ENCODE results near the gene PSENEN.
"Not testable (repeated sequence)": the region's sequence is repeated elsewhere in the genome, so short reads cannot be mapped to it uniquely, and the experiment has no call there.

The PSENEN gene

DNA sequence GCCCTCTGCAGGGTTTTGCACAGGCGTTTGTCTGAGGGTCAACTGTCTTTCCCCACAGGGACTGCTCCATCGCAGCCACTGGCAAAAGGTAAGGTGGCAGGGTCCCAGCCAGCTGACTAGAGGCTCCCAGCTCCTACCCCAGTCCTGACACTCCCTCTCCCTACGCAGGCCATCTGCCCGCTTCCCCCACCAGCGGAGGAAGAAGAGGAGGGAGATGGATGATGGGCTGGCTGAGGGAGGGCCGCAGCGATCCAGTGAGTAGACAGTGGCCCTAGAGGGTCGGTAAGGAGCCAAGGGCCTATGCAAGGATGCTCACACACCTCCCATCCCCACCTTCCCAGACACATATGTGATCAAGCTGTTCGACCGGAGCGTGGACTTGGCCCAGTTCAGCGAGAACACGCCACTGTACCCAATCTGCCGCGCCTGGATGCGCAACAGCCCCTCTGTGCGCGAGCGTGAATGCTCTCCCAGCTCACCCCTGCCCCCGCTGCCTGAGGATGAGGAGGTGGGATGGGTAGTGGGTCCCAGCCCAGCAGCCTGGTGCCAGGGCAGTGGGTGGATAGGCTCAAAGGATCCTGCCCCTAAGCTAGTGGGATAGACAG, 7.4 kb downstream of the PSENEN start:
- DNase-seq, result no peak

DNA sequence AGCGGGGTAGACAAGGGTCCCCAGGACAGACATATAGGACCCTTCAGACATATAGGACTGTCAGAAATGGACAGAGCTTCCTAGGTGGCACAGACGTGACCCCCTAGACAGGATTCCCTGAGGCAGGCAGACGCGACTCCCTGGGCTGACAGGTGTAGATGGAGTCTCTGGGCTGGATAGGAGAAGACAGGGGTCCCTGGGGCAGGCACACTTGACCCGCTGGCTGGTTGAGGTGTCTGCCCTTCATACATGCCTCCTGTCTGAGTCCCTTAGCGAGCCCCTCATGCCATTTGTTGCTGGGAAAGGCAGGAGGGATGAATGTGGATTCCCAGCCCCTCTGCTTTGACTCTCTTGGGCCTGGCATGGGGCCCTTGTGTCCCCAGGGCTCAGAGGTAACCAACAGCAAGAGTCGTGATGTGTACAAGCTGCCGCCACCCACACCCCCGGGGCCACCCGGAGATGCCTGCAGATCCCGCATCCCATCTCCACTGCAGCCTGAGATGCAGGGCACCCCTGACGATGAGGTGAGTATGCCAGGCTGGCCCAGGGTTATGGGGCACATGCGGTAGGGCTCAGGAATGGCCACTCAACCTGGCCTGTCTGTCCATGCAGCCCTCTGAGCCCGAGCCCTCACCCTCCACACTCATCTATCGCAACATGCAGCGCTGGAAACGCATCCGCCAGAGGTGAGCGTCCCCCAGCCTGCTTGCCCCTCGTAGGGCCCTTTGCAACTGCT, 8.4 kb downstream of the PSENEN start:
- no peak for DNase-seq

DNA sequence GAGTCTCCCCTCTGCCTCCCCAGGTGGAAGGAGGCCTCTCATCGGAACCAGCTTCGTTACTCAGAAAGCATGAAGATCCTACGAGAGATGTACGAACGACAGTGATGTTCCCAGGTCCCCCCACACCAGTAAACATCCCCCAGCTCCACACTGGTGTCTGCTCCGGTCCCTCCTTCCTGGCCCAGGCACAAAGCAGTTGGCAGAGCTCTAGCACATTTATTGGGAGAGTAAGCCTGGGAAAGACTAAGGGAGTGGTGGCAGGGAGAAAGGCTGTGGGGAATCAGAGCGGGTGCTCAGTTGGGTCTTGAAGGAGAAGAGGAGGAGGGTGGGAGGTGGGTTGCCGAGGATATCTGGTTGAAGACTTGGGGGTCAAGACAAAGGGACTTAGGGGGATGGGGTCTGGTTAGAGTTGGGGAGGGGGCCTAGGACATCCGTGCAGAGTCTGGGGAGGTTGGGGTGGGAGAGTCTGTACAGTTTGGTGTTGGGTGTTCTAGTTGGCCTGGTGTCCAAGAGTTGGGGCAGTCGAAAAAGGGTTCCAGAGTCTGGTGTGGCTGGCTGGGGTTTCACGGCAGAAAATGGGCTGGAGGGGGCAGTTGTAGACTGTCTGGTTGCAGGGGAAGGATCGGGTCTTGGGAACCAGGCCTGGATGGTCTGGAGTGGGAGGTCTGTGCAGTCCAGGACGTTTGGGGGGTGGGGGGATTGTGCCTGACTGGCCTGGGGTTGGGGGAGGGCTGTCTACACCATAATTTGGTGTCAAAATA, 9.1 kb downstream of the PSENEN start:
- DNase-seq, result no peak

DNA sequence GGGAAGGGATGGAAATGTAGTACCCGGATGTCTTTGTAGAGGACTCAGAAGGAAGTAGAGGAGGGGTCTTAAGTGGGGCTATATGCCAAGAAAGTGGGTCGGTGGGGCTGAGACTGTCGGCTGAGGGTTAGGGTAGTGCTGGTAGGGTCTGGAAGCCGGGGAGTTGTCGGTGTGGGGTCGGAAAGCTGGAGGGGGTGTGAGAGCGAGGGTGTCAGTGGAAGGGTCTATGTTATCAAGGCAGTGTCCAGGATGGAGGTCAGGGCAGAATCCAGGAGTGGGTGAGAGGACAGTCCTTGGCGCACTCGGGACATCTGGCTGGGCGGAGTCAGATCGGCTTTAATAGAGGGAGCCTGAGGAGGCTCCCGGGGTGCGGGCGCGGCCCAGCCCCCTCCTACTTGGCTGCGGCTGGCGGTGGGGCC, 9.7 kb downstream of the PSENEN start:
- DNase-seq, result no peak

DNA sequence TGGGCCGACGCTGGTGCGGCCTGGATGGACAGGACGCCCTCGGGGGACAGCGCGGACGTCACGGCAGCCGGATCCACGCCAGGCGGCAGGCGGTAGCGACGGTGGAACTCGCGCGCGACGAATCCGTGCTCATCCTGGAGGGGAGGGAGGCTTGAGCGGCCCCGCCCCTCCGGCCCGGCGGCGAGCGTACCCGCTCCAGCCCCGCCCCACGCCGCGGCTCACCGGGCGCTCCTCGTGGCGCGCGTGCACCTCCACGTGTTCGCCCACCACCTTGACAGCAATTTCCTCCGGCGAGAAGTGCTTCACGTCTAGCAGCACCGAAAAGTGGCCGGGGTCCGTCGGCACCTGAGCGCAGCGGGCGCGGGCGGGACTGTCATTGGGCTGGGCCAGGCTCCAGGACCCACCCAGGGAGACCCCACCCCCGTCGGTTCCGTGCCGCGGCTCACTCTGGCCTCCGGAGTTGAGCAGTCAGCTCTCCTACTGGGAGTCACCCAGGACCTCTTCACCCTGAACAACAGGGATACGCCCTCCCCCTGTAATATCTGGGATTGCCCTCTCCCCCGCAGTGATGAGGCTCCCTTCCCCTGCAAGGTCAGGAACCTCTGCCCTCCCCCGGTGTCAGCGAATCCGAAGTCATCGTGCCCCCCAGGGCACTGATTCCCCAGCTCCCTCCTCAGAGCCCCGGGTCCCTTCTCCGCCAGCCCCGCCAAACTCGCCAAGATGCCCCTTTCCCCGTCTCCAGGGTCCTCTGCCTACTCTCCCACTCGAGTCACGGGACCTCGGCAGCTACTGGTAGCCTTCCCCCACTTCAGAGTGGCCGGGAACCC, 10.3 kb downstream of the PSENEN start:
- DNase-seq, result no peak

DNA sequence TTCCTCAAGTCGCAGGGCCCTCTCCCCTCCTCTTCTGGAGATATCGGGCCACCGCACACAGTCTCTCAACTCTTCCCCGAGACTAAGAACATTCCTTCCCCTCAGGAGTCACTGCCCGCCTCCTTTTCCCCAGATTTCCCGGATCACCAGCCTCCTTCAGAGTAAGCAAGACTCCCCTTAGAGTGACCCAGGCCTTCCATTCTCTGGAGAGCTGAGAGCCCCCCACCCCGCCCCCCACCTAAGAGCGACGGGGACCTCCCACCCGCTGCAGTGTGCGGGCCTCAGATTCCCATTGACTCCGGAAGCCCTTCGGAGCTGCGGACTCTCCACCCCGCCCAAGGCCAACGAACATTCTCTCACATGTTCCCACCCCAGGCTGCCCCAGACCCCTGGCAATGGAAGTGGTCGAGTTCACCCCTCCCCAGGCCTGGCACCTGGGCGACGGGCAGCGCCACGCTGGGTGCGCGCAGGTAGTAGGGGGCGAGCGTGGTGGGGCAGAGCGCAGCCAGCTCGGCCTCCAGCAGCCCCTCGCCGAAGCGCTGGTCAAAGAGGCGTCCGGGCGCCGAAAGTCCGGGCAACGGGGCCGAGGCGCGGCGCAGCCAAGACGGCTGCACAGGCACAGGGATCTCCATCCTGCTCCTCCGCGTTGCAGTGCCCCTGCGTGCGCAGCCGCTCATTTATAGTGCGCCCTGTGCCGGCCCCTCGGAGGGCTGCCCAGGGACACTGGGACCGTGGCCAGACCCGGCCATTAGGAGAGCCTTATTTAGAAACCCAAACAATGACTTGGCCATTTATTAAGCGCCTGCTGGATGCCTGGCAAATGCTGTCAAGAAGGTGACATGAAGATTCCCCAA, 11.2 kb downstream of the PSENEN start, which contains the start of gene HSPB6:
Gene HSPB6, minus strand, starts transcription at position 653 of the 854 bp plus-strand sequence. Its CDS starts 21 bp downstream, at position 632.
- no peak for DNase-seq

DNA sequence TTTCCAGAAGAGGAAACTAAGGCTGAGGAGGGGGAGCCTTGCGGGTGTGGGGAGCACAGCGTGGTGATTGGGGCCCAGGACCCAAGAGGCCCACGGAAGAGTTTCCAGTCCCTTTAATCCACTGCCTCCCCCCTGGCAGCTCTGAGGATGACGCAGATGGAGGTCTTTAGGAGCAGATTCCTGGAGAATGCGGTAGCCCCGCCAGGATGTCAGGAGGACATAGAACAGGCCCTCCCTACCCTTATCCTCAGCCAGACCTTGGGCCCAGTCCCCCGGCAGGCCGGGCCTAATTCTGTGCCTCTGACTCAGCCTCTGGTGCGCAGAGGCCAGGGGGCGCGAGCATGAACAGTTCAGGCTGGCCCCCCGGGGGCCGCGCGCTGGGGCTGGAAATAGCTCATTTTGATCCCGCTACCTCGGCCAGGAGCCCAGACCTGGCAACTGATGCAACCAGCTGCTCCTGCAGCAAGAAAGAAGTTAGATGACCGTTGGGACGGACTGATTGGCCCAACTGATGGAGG, 11.8 kb downstream of the PSENEN start:
- no peak for DNase-seq

DNA sequence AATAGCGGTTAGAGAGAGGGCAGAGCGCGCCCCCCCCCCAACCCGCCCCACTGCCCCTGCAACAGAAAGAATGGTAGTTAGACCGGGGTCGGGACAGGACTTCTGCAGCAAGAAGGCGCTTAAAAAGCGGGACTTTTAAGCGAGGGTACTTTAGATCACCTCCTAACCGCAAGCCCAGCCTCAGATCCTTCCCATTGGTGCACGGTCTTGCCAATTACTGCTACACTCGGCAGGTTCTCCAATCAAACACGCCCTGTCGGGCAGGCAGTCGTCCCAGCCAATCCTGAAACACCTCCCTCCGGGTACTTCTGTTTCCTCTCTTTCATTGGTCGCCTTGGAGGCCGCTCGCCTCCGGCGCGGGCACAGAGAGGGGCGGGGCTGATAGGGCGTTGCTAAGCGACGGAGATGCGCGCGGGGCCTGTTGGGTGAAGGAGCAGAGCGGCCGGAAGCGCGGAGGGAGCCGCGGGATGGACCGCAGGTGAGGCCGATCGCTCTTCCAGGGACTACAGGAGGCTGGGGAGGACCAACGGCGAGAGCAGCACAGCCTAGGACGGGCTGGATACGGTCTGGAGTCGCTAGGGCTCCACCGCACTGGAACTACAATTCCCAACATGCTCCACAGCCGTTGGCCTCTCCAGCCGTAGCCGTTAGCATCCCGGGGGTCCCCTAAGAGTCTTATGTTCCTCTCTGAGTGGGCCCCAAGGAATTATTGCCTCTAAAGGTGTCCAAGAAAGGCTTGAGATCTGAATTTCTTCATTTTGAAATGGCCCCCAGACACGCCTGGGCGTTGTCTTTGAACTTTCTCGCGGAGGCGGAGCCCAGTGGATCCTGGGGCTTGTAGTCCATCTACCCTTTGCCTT, 12.5 kb downstream of the PSENEN start, which contains the start of gene PROSER3:
Gene PROSER3, plus strand, starts transcription at position 428 of the 860 bp plus-strand sequence. Its CDS starts 40 bp downstream, at position 468.
- peak; percentile 93 to 97 for DNase-seq

DNA sequence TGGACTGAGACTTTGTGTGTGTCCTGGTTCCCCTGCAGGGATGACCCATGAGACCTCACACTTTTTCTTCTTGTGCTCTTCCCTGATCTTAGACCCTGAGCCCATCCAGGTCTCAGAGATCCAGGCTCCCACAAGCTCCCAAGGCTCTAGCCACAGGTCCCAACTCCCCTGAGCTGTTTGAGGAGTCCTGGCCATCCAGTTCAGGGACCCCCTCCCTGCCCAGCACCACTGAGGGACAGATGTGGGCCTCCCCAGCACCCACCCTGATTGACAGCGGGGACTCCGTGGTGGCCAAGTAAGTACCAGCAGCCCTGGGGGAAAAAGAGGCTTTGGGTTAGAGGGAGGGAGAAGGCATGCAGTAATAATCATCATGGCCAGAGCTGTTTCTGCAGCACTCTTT, 14.2 kb downstream of the PSENEN start:
- no peak for DNase-seq

DNA sequence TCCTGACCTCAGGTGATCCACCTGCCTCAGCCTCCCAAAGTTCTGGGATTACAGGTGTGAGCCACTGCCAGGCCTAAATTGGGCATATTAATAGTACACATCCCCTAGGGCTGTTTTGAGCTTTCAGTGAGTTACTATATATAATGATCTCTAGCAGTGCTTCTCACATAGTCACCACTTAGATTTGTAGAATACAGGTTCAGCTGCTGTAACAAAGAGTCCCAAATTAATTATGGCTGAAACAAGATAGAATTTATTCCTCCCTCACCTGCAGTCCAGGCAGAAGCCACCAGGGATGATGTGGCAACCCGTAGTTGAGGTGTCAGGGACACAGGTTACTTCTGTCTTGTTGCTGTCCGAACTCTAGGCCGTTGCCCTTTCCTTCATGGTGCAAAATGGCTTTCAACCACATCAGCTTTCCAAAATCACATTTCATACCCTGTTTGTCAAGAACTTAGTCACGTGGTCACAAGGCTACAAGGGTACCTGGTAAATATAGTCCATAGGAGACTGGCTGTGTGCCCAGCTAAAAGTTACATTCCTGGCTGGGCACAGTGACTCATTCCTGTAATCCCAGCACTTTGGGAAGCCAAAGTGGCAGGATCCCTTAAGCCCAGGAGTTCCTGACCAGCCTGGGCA, 15.4 kb downstream of the PSENEN start:
- DNase-seq, result no peak

DNA sequence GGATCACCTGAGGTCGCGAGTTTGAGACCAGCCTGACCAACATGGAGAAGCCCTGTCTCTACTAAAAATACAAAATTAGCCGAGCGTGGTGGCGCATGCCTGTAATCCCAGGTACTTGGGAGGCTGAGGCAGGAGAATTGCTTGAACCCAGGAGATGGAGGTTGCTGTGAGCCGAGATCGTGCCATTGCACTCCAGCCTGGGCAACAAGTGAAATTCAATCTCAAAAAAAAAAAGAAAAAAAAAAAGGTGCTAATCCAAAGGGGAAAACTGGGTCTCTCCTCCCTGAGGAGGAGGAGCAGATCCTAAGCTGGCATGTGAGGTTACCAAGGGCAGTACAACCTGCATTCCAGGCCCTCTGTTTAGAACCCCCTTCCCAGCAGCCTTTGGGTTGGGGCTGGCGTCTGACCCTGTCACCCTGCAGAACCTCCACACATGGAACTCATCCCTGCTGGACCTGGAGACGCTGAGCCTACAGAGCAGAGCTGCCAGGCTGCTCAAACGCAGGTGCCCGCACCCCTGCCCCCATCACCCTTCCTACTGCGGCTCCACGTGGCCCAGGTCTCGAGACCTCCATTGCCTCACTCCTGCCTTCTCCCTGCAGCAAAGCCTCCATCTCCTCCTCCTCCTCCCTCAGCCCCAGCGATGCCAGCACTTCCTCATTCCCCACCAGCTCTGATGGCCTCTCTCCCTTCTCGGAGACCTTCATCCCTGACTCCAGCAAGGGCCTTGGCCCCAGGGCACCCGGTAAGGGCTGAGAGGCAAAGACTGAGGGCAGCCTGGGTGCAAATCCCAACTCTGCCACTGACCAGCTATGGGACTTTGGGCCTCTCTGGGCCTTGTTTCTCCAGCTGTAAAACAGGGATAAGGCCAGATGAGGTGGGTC, 19.2 kb downstream of the PSENEN start:
- DNase-seq, result no peak

DNA sequence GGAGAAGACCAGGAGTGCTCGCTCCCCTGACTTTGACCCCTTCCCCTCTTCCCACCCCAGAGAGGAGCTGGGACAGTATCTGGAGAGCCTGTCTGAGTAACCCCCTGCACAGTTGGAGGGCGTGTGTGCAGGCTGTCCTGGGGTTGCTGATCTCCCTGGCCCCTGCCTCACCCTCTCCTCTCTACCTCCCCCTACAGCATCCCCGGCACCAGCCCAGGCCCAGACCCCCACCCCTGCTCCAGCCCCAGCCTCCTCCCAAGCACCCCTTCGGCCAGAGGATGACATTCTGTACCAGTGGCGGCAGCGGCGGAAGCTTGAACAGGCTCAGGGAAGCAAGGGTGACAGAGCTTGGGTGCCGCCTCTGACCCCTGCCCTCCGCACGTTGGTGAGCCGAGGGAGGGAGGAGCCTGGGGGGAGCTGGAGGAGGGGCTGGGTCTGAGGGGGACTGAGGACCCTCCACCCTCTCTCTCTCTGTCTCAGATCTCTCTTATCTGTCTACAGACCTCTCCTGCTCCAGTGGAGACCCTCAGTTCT, 21.2 kb downstream of the PSENEN start:
- no peak for DNase-seq

DNA sequence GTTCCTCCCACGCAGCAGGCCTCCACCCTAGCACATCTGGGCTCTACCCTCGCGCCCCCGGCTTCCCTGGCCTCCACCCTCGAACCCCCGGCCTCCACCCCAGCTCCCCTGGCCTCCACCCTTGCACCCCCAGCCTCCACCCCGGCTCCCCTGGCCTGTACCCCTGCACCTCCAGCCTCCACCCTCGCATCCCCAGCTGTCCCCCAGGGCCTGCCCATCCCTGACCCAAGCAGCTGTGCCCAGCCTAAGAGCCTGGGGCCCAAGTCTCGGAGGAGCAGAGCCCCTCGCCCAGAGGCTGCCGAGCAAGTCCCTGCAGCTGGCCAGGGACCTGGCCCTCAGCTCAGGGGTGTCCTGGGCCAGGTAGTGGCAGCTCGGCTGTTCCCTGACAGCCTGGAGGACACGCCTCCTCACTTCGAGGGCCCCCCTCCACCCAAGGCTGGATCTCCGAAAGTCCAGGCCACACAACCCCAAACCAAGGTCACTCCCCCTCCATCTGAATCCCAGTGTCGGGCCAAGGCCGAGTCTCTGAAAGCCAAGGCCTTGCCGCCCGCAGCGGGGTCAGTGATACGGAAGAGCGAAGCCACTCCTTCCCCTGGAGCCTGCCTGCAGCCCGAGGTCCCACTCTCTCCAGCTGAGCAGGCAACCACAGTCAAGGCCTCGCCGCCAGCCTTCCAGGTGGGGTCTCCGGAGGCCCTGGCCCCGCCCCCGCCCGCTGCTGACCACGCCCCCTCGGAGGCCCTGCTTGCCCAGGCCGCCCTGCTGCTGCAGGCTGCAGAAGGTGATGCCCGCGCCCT, 22.0 kb downstream of the PSENEN start:
- no peak for DNase-seq

DNA sequence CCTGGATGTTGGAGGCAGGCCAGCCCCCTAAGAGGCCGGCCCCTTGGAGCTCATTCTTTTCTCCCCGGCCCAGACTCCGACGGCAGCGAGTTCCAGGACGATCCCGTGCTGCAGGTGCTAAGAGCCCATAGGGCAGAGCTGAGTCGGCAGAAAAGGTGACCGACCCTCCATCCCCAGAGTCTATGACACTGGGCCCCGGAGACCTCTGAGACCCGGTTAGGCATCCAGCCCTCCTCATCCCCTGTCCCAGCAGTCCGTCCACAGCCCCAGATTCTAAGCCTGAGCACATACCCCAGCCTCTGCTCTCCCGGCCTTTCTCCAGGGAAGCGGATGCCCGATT, 22.6 kb downstream of the PSENEN start:
- DNase-seq, result no peak

DNA sequence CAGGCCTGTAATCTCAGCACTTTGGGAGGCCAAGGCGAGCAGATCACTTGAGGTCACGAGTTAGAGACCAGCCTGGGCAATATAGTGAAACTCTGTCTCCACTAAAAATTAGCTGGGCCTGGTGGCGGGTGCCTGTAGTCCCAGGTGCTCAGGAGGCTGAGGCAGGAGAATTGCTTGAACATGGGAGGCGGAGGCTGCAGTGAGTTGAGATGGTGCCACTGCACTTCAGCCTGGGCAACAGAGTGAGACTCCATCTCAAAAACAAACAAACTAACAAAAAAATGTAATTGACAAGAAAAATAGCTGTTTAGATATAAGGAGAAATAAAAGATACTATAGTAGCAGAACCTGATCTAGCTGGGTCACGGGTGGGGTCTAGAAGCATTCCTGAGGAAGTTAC, 26.9 kb downstream of the PSENEN start:
- DNase-seq, result not testable (repeated sequence)

DNA sequence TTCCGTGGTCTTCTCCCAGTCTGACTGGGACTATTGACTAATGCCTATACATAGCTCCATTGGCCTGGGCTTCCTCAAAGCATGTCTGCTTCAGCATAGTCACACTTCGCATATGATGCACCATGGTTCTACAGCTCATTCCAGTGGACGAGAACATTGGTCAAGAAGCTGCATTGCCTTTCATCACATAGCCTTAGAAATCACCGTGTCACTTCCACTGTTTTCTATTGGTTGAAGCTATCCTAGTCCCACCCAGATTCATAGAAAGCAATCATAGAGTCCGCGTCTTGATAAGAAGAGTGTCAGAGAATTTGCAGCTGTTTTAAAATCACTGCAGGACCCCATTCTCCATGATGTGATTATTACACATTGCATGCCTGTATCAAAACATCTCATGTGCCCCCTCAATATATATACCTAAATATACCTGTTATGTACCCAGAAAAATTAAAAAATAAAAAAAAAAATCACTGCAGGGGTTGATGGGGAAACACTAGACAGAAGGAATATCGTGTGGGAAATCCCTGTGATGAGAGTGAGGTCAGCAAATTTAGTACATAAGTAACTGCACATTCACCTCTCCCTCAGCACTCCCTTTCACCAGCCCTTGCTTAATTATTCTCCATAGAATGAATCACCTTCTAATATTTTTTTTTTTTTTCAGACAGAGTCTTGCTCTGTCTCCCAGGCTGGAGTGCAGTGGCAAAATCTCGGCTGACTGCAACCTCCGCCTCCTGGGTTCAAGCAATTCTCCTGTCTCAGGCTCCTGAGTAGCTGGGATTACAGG, 27.8 kb downstream of the PSENEN start:
- no peak for DNase-seq
